ENCODE measurements around the gene CXCR5. TPM values are rescaled to one million over a fixed set of nuclear protein-coding genes. Genes with fewer than 3 reads are reported as not detected.

Gene CXCR5
- total and polyA plus RNA-seq, 4 donors: 0.06 to 0.92 TPM; not detected in 2

GRCh38 chr11:118846181-118846935 lies 37.3 kb upstream of the CXCR5 start:
- Histone ChIP-seq H3K36me3 (ENCODE audit: control insufficient read depth in 4 of 4, insufficient read depth in 3 of 4, low read depth in 1 of 4, low read length in 3 of 4) (no peaks in the 10 kb centered on the region), H3K27ac (ENCODE audit: low read depth in 1 of 2, low read length in 2 of 2) (no peak overlapping the region), H3K4me1 (ENCODE audit: control insufficient read depth in 4 of 4, insufficient read depth in 4 of 4, low read length in 3 of 4) (peaks cover under 1 to 15% (median 12%) of the 10 kb centered on the region in 4 donors), H3K9ac (ENCODE audit: low read depth in 1 of 2, low read length in 2 of 2) (no peak overlapping the region), H3K9me3 (ENCODE audit: control insufficient read depth in 4 of 4, low read length in 3 of 4) (no peaks in the 10 kb centered on the region), H3K27me3 (ENCODE audit: control insufficient read depth in 4 of 4, insufficient read depth in 4 of 4, low read length in 3 of 4) (no peaks in the 10 kb centered on the region), H3K4me3 (ENCODE audit: low read depth in 1 of 3, low read length in 3 of 3) (no peak overlapping the region)
- TF ChIP-seq GABPA (IDR thresholded peaks at IDR 0.05 in 1 of 2, conservative IDR thresholded peaks at IDR 0.05 in 1 of 2) (no peak), MAX (IDR thresholded peaks at IDR 0.05) (no peak), FOXA2 (IDR thresholded peaks at IDR 0.05) (no peak), YY1 (IDR thresholded peaks at IDR 0.05) (no peak), RXRA (IDR thresholded peaks at IDR 0.05) (no peak), REST (IDR thresholded peaks at IDR 0.05) (no peak), HNF4A (conservative IDR thresholded peaks at IDR 0.05) (no peak)
- WGBS: 94% methylated on average over 3 of the region's 3 CpGs
- DNase-seq (ENCODE audit: low spot score): peak; percentile 79

GRCh38 chr11:118849825-118850224 lies 33.9 kb upstream of the CXCR5 start:
- TF ChIP-seq FOXA2 (IDR thresholded peaks at IDR 0.05): no peak
- TF ChIP-seq FOXA1 (IDR thresholded peaks at IDR 0.05): no peak
- TF ChIP-seq SP1 (IDR thresholded peaks at IDR 0.05): no peak
- TF ChIP-seq HNF4G (IDR thresholded peaks at IDR 0.05): no peak
- no peak for TF ChIP-seq YY1 (IDR thresholded peaks at IDR 0.05)
- no peak for TF ChIP-seq RAD21 (IDR thresholded peaks at IDR 0.05)
- no peak for TF ChIP-seq NR2F2 (IDR thresholded peaks at IDR 0.05)
- no peak for TF ChIP-seq HNF4A (conservative IDR thresholded peaks at IDR 0.05)
- no peak for TF ChIP-seq CTCF (IDR thresholded peaks at IDR 0.05; ENCODE audit: low read depth, low read length, missing input control)
- TF ChIP-seq GABPA (IDR thresholded peaks at IDR 0.05 in 1 of 2, conservative IDR thresholded peaks at IDR 0.05 in 1 of 2): no peak
- TF ChIP-seq MAX (IDR thresholded peaks at IDR 0.05): no peak
- no peak for TF ChIP-seq ZBTB33 (IDR thresholded peaks at IDR 0.05)
- TF ChIP-seq JUND (IDR thresholded peaks at IDR 0.05): no peak
- TF ChIP-seq RXRA (IDR thresholded peaks at IDR 0.05): no peak
- TF ChIP-seq TAF1 (conservative IDR thresholded peaks at IDR 0.05): no peak
- no peak for TF ChIP-seq REST (IDR thresholded peaks at IDR 0.05)
- Histone ChIP-seq H3K27ac (ENCODE audit: low read depth in 1 of 2, low read length in 2 of 2) (no peak overlapping the region), H3K4me1 (ENCODE audit: control insufficient read depth in 4 of 4, insufficient read depth in 4 of 4, low read length in 3 of 4) (no peaks in the 10 kb centered on the region), H3K36me3 (ENCODE audit: control insufficient read depth in 4 of 4, insufficient read depth in 3 of 4, low read depth in 1 of 4, low read length in 3 of 4) (no peaks in the 10 kb centered on the region), H3K9ac (ENCODE audit: low read depth in 1 of 2, low read length in 2 of 2) (no peak overlapping the region), H3K9me3 (ENCODE audit: control insufficient read depth in 4 of 4, low read length in 3 of 4) (no peaks in the 10 kb centered on the region), H3K27me3 (ENCODE audit: control insufficient read depth in 4 of 4, insufficient read depth in 4 of 4, low read length in 3 of 4) (no peaks in the 10 kb centered on the region), H3K4me3 (ENCODE audit: low read depth in 1 of 3, low read length in 3 of 3) (no peak overlapping the region)
- DNase-seq (ENCODE audit: low spot score): no peak
- WGBS: 97% methylated on average over 4 of the region's 4 CpGs

All from liver (tissue), 9 donors.